ES-I3 (cell line): ENCODE data around the gene C2orf72.

Experiments
- H3K36me3 ChIP-seq: 2 replicates; pipeline ENCODE4 v1.6.1; 2013; ENCODE audit warnings: mild to moderate bottlenecking, low read length, control low read depth, moderate library complexity; ENCODE audit not compliant: insufficient read depth
- H3K4me1 ChIP-seq: 2 replicates; pipeline ENCODE4 v1.6.1; 2013; ENCODE audit warnings: mild to moderate bottlenecking, control low read depth, low read length; ENCODE audit not compliant: insufficient read depth
- H3K9ac ChIP-seq: 2 replicates; pipeline ENCODE4 v1.6.1; 2013; ENCODE audit warnings: low read depth, mild to moderate bottlenecking, low read length, moderate library complexity
- H3K9me3 ChIP-seq: 2 replicates; pipeline ENCODE4 v1.6.1; 2013; ENCODE audit warnings: mild to moderate bottlenecking, low read length, moderate library complexity; ENCODE audit not compliant: control insufficient read depth, insufficient read depth

C2orf72 gene

GRCh38 chr2:231046916-231047273, 9.6 kb downstream of the C2orf72 start:
- H3K36me3 ChIP-seq = no peaks in the 10 kb centered on the region
- no peaks in the 10 kb centered on the region for H3K4me1 ChIP-seq
- H3K9ac ChIP-seq = no peak overlapping the region
- H3K9me3 ChIP-seq = no peaks in the 10 kb centered on the region

DNA sequence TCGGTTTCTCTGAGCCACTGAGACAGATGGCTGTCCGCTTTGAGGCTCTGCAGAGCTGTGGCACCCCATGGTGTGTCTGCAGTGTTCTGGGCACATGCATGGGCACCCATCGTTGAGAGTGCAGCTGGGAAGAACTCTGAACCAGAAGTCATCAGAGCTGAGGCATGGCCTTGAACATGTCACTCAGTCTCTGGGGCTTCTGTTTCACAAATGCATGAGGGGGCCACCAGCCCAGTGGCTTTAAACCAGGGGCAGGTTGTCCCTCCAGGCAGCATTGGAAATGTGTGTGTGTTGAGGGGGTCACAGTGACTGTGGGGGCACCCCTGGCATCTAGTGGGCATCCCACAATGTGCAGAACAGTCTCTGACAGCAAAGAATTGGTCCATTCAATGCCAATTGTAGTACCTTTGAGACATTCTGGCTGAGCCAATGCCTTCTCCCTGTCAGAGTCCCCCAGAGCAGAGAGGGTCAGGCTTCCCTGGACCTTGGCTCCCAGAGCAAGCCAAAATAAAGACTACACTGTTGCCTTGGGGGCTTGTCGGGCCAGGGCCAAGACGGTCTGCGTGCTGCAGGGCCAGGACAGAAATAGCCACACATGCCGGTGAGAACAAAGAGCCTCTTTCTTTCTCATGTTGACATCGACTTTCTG, 10.1 kb downstream of the C2orf72 start:
- Histone ChIP-seq H3K9ac (no peak overlapping the region), H3K9me3 (no peaks in the 10 kb centered on the region), H3K4me1 (no peaks in the 10 kb centered on the region), H3K36me3 (no peaks in the 10 kb centered on the region)

DNA sequence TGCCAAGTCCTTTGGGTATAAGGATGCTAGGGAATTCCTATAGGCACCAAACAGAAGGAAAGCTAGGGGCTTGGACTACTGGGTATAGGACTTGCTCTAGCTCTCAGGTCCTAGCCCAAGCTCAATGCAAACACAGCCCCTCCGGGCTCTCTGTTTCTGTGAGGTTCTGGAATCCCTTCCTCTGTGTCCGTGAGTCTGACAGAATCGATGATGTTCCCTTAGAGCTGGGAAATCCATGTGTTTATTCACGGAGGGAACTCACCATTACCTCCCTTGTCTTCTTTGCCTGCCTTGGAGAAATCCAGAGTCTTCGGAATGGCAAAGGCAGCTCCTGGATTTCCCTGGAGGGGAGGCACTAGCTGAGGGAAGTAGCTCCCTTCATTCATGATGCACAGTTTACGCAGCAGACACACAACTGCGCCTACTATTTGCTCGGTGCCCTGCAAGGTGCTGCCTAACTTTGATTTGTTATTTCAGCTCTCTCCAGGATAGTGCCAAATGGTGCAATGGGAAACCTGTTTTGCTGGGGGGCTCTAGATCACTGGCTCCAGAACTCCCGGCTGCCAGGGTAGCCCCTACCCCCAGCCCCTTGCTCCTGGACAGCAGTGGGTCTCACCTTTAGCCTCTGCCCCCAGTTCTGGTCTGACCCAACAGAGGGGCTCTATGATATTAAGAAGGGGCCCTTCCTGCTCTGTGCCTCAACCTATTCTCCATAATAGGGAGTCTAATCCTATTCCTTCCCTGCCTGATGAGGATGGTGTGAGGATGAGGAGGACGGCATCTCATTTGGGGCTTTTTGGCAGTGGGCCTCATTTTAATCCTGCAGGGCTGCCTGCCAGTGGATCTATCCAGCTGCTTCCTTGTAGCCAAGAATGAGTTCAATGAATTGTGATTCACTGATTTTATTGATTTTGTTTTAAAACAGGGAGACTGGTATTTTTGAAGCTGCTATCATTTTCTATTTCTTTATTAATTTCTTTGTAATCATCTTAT, 10.9 kb downstream of the C2orf72 start:
- Histone ChIP-seq H3K9me3 (no peaks in the 10 kb centered on the region), H3K4me1 (no peaks in the 10 kb centered on the region), H3K36me3 (no peaks in the 10 kb centered on the region), H3K9ac (no peak overlapping the region)

GRCh38 chr2:231049286-231050017, 12.1 kb downstream of the C2orf72 start:
- H3K4me1 ChIP-seq = no peaks in the 10 kb centered on the region
- H3K9me3 ChIP-seq = no peaks in the 10 kb centered on the region
- no peak overlapping the region for H3K9ac ChIP-seq
- H3K36me3 ChIP-seq = no peaks in the 10 kb centered on the region

DNA sequence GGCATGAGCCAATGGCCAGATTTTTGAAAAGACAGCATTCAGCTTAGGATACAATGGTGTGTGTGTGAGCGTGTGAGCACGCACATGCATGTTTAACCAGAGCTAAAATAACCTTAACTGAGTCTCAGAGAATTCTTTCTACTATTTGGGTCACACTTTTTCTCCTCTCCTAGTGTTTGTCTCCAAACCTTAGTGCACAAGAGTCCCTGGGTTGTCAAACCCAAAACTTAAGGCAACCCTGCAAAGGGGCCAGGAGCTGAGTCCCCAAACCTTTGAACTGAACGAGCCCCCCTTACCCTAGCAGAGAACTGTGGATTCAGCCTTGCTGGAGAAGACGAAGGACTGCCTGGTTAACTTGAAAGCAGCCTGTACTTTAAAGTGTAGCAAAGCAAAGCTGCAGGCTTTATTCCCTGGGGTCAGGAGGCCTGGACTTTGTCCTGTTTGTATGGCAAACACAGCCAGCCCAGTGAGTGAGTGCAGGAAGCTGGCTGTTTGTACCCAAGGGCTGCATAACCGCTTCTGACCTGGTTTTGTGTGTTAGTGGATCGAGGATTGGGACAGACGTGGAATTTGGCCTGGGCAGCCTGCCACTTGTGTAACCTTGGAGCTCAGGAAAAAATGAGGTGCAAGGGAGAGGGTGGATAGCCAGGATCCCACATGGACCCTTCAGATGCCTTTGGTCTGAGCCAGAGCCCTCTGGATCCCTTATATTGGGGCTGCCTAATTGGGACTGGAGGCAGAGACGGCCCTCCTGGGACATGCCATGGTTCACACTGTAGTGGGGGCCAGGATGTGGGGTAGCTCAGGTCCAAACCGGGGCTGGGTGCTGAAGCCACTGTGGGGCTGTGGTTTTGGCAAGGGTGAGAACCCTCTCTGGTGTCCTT, 12.9 kb downstream of the C2orf72 start:
- no peaks in the 10 kb centered on the region for H3K36me3 ChIP-seq
- no peaks in the 10 kb centered on the region for H3K9me3 ChIP-seq
- H3K4me1 ChIP-seq = no peaks in the 10 kb centered on the region
- H3K9ac ChIP-seq = no peak overlapping the region

DNA sequence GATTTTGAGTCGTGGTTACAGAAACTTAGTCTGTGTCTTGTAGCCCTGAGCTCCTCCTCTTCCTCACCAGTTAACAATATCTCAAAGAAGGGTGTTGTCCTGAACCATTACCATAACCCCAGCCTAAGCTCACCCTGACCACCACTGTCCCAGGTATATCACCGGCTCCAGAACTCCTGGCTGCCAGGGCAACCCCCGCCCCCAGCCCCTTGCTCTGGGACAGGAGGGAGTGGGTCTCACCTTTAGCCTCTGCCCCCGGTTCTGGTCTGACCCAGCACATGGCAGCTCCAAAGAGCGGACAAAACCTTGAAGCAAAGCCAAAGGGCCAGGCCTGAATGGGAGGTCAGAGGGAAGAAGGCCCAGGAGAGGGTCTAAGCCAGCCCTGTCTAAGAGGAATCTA, 13.8 kb downstream of the C2orf72 start:
- no peaks in the 10 kb centered on the region for H3K36me3 ChIP-seq
- no peaks in the 10 kb centered on the region for H3K9me3 ChIP-seq
- H3K4me1 ChIP-seq = no peaks in the 10 kb centered on the region
- H3K9ac ChIP-seq = no peak overlapping the region

DNA sequence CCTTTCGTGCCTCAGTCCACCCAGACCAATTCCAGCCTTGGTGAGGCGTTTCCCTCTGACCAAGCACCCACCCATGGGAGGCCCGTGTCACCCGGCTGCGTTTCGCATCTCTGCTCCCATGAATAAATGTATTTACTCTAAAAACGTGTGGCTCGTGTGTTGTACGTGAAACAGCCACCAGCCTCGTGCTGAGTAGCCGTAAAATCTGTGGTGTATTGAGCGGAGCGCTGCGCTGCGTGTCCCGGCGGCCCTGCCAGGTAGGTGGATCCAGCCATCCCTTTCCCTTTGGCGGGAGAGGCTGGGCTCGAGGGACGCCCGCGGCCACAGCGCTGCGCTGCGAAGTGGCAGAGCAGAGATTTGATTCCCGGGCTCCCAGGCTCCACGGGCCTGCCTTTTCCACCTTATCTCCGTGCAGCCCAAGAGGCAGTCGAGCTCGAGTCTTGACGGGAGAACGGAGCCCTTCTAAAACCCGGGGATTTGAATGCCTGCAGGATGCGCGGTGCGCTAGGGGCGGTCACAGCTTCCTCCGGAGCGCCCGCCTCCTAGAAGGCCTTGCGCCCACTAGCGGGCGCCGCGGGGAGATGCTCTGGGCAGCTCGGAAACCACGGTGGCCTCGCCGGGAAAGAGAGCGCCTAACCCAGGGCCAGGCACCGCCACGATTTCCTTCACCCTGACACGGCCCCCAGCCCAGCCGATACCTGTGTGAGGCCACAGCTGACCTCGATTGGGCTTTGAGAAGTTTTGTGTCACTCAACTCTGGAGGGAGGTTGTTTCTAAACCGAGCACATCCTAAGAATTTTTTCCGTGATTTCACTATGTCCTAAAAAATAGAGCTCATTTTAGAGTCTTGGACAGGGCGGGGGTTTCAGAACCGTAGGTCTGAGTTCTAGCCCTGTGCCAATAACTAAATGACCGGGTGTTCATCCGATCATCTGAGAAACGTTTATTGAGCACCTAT, 15.4 kb downstream of the C2orf72 start:
- peak overlapping the region; percentile 47; the same call in 1 of the 2 replicates for H3K9ac ChIP-seq
- no peaks in the 10 kb centered on the region for H3K36me3 ChIP-seq

DNA sequence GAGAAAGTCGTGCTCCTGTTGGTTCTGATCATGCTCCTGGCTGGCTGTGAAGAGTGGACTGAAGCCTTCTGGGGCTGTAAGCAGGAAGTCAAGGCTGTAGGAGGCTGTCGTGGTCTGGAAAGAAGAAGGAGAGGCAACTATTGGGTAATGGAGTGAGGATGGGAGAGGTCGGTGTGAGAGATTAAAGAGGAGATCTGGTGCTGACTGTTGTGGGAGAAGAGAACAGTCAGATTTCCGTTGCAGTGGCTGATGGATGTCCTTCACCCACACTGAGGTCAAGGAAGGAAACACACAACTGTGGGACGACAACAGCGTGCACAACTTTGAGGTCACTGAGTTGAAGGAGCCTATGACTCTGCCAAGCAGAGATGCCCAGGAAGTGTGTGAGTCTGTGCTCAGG, 16.5 kb downstream of the C2orf72 start:
- Histone ChIP-seq H3K9ac (no peak overlapping the region), H3K9me3 (no peaks in the 10 kb centered on the region), H3K36me3 (no peaks in the 10 kb centered on the region), H3K4me1 (peaks cover 6% of the 10 kb centered on the region)

More for the DNA sequence above, 15.4 kb downstream of the C2orf72 start:
- Histone ChIP-seq H3K9me3 (no peaks in the 10 kb centered on the region), H3K4me1 (peaks cover under 1% of the 10 kb centered on the region; the same call in 1 of the 2 replicates)

DNA sequence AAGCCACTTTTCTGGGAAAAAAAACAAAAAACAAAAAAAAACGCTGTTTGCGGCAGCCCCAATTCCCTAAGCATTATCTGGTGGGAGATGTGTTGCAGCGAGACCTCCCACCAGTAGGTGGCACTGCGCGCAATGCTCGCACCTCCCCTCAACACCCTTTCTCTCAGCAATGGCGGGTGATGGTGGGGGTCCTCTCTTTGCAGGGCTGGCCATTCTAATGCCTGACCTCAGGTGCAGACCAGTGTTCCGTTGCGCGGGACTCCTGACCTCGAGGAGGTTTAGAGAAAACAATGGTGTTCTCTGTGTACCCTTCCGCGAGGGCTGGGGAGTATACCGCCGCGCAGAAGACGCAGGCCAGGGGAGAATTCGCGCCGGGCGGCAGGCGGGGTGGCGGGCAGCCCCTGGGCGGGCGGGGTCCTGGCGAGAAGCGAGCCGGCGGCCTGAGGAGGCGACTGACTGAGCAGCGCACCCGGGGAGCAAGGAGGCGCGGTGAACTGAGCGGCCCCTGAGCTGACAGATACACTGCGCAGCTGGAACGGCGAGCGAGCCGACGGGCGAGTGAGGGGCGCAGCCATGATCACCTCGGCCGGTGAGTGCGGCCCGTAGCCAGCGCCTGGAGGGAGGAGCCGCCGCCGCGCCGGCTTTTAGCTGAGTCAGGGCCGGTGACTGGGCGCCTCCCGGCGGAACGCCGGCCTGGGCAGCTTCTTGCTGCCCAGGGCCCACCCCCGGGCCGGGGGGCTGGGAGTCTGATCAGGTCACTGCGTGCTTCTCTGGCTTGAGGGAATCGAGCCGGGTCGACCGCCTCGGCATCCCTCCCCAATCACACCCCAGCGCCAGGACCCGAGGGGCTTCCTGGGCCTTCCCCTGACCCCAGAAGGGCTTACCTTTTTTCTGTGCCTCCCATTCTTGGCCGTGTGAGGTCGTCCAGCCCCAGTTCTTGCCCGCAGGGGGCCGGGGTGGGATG, 19.4 kb downstream of the C2orf72 start, which contains the start of gene PSMD1:
Gene PSMD1 (plus strand): TSS at position 415 of the 964 bp plus-strand sequence. CDS start 159 bp downstream, at position 574.
- Histone ChIP-seq H3K9ac (peak within 1 kb of the TSS; percentile 76), H3K4me1 (peaks cover 6% of the 10 kb centered on the region), H3K9me3 (no peaks in the 10 kb centered on the region), H3K36me3 (no peaks in the 10 kb centered on the region)

DNA sequence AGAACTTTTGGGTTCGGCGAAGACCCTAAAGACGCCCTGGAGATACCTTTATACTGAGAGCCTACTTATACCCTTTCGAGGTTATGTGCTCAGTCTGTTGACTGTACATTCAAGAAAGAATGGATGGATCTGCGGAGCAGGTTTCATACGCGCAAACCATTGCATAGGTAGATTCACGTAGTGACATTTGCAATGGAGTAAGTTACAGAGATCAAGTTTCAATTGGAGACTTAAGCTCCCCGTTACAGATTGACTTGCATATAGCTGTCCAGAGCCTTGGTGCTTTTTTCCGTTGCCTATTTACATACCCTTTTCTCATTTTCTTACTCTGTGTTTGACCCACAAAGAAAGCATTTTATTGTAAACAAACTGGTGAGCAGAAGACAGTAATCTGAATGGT, 20.3 kb downstream of the C2orf72 start:
- Histone ChIP-seq H3K36me3 (peaks cover 3% of the 10 kb centered on the region; the same call in 1 of the 2 replicates), H3K4me1 (peaks cover 6% of the 10 kb centered on the region), H3K9me3 (no peaks in the 10 kb centered on the region), H3K9ac (peak overlapping the region; percentile 76)

DNA sequence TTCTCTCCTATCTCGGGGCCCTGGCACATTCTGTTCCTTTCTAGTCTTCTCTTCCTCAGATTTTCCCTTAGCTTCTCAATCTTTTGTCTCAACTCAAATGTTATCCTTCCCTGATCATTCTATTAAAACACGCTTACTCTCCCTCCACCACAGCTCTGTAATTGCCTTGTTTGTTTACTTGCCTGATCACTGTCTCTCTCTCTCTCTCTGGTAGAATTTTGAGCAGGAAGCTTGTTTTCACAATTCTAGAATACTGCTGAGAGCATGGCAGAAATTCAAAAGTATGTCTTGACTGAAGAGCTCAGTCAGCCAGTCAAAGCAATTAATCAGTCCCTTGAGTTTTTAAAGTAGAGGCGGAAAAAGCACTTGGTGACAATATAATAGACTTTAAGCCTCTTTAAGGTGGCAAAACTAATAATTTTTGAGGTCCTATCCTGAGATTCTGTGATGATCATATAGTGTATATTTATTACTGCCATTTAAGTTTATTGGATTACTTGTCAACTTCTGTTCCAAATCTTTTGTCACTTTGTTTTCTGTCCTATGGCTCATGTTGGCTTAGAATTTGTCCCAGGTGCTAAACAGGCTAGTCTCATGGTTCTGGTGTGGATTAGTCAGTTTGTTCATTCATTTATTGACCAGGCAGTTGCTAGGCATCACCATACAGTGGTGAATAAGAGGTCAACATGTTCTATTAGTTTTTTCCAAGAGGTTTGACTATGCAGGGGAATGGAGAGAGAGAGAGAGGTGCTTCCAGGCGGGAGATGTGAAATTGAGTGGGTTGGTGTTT, 21.6 kb downstream of the C2orf72 start:
- peaks cover 6% of the 10 kb centered on the region for H3K4me1 ChIP-seq
- no peaks in the 10 kb centered on the region for H3K9me3 ChIP-seq
- no peak overlapping the region for H3K9ac ChIP-seq
- peaks cover 7% of the 10 kb centered on the region for H3K36me3 ChIP-seq
